Amygdala (tissue), 56 donors: ENCODE results near the gene TMEM53.
A peak's percentile ranks its signal among the peaks of the same experiment; 100 is the strongest.

ENCODE experiments used
- DNase-seq, 56 donors: peaks; one replicate each; lab custom pipeline; 2025; lab: John Stamatoyannopoulos, UW

Gene TMEM53

DNA sequence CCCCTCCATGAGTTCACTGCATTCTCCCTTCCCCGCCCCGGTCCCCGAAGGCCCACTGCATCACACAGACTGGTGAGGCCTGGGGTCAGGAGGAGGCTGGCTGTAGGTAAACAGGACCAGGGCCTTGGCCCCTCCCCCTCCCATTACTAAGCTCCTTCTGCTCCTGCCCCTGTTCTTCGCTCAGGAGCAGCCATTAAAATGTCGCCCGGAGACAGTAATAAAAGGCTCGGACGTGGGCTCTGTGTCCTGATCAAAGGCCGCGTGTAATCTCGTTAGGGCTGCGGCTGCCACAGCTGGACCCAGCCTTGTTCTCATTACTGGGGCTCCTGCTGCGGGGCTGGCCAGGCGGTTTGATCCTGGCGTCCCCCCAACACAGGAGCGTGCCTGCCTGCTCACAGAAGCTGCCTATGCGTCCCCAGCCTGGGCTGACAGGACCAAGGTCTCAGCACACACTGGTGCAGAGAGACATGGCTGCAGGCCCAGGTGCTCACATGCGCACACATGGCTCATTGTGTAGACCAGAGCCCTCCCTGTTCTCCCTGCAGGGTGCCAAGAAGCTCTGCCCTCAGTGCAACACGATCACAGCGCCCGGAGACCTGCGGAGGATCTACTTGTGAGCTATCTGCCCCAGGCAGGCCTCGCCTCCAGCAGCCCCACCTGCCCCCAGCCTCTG is 24.0 kb downstream of the TMEM53 start:
- peak in 20 of 56 donors; percentile 20 to 65 (median 34) for DNase-seq

DNA sequence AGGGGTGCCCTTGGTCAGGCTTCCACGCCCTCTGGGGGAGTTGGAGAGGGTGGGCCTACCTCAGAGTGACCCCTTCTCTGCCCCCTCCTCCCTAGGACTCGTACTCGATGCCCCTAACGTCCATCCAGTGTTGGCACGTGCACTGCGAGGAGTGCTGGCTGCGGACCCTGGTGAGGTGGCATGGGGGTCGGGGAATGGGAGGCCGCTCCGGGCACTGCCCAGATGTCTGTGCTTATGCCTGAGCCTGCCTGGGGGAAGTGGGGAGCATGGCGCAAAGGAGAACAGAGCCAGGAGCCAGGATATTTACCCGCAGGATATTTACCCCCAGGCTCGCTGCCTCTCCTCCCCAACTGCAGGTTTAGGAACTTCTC is 24.5 kb downstream of the TMEM53 start:
- DNase-seq, result no peak

DNA sequence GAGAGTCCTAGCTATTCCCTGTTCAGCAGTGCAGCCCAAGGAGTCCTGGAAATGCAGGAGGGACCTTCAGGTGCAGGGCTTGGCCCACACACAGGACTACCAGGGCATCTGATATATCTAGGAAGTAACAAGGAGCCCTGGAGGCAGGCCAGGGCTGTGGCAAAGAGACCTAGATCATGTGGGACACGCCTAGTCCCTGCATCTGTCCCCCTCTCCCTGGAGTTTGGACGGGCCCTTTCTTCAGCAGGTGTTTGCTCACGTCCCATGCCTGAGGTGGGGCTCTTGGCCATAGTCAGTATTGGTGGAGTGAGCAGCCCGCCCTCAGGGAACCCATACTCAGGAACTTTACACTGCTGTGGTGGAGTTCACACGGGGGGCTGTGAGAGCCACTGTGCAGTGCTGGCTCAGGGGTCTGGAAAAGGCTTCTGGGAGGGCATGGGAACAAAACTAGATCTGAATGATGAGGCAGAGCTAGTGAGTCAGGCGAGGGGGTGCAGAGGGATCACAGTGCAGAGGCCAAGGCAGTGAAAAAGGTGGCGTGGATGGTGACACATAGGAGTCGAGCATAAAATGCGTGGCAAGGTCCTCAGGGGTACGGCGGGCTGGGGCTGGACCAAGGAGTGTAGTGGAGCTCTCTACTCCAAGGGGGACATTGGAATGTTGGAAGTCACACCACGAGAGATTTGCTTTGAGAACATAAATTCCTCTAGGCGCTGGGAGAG is 25.6 kb downstream of the TMEM53 start:
- DNase-seq, result no peak

DNA sequence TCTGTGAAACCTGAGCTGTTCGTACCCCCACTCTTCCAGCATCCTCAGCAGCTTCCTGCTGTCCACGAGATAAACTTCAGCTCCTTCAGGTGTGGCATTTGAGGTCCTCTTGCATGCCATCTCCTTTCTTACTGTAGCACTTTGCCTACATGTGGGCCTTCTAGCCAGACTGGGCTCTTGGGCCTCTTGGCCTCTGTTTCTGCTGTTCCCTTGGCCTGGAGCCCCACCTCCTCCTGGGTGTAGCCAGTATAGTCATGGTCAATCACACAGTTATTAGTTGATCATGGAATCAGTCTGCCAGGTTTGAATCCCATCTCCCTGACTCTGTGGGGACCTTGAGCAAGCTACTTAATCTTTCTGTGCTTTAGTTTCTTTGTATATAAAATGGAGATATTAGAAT is 26.4 kb downstream of the TMEM53 start:
- DNase-seq, result no peak

DNA sequence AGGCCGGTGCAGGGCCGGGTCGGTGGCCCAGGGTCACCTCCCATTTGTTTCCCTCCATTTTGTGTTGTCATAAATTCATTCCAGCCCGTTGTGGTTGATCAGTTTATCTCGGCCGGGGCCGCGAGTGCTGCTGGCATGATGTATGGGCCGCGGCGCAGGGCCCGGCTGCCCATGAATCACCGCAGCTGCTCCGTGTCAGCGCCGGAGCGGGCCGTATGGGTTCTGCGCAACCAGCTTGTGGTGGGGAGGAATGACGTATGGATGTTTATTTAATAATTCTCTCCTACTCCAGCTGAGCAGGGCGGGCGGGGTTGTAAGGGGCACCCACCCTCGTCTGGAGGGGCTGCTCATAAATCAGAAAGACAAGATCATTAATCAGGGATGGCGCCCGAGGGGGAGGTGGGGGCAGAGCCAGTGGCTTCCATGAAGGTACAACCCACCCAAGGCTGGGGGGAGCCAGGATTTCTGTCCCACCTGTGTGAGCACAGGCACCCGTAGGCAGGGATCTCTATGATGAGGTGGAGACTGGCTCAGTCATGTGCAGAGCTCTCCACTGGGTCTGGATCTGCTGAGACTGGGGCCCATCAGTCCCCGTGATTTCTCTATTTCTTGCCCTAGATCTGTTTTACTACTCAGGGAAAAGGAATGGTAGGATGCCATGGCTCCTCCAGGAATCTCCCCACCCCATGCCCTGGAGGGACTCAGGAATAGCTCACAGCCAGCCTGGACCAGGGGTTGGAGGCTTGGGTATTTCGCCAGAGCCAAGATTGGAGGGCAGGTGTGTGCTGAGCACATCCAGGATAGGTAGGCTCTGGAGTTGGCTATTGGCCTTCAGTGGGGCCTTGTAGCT is 27.8 kb downstream of the TMEM53 start:
- no peak for DNase-seq

DNA sequence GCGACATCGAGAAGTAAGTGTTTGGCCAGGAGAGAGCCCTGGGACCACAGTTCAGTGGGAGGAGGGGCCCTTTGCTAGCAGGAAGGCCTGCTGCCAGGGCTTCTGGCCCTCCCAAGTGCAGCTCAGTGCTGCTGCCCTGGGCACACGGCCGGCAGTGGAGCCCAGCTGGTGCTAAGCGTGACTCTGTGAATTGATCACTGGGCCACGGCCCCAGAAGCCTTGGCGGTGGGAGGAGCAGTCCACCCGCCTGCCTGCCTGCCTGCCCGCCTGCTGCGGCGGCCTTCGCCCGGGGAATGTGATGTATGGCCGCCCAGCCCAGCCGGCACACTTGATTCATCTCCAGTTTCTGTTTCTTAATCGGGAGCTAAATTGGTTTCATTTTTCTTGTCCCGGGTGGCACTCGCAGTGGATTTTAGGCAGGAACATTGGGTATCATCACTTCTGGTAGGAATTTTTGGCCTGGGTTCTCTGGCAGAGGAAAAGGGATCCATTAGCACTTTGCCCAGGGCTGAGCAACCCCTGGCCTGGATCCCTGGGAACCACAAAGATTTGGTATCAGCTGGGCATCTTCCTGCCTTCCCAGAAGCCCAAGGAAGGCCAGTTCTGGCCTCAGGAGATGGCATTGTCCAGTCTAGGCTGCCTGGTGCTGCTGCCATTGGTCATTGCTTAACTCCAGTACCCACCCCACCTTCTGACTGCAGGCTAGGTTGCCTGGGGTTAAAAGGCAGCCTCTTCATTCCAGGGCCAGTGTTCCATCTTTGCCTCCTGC is 28.6 kb downstream of the TMEM53 start:
- peak in 54 of 56 donors; percentile 44 to 97 (median 85) for DNase-seq

DNA sequence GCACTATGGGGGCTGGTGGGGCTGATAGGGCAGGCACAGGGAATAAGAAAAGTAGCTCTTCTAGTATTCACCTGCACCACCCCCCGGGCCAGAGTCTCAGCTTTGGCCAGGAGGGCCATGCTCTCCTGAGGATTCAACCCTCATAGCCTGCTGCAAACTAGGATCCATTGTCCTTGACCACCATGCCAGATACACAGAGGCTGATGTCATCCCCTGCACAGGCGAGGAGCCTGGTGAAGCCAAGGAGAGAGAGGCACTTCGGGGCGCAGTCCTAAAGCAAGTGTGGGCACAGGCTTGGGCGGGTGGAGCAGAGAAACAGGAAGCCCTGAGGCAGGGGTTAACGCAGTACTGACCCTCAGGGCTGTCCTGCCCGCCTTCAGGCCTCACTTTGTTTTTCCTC is 29.5 kb downstream of the TMEM53 start:
- peak in 6 of 56 donors; percentile 13 to 40 (median 30) for DNase-seq

DNA sequence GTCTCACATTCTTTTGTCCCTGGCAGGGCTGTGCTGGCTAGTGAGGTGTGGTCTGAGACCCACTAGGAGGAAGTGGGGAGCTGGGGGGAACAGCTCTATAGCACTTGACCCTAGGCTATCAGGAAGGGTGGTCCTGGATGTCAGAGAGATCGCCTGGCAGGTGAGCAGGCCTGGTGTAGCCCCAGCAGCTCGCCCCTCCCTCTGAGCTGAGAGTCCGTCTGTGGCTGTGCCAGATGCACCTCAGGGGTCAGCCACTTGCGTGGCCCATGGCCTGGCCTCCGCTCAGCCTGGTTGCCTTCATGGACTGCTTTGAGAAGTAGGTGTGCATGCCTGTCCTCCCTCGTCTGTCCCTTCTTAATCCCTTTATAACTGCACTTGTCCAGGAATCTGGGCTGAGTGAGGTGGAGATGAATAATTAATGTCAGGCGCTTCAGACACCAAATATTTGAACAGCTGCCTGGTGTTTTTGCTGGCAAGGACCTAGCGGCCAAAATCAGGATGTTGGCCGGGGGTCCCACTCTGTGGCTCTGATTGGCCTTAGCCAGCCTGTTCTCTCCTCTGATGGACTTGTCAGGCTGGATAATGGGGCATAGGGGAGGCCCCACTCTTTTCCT is 30.5 kb downstream of the TMEM53 start:
- peak in 1 of 56 donors; percentile 40 for DNase-seq

DNA sequence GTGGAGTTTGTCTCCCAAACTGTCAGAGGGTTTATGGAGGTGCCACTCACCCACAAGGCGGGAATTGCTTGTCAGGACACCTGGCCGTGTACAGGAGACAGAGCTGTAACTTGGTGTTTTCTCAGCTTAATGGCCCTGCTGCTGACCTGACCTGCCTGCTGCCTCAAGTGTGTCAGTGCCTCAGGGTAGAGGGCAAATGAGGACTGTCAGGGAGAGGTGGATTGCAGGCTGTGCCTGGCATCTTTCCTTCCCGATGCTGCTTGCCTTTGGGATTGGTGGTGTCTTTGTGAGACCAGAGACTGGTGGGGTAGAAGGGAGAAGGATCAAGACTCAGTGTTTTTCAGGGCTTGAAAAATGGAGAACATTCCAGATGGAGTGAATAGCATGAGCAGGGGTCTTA is 31.4 kb downstream of the TMEM53 start:
- DNase-seq, result no peak

DNA sequence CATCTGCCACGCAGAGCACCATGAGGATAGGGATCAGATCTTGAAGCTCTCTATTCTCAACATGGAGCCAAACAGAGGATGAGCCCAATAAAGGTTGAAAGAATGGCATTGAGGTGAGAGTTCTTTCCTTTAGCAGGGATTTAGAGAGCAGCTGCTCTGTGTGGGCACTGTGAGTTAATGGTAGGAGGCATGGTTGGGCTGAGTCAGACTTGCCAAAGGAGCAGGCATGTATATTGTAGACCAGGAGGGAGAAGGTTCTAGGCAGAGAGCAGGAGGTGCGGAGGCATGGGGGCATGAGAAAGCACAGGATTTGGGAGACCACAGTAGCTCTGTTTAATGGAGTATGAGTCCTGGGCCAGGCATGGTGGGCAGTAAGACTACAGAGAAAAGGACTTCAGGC is 32.0 kb downstream of the TMEM53 start:
- DNase-seq, result peak in 2 of 56 donors; percentile 8 to 10

DNA sequence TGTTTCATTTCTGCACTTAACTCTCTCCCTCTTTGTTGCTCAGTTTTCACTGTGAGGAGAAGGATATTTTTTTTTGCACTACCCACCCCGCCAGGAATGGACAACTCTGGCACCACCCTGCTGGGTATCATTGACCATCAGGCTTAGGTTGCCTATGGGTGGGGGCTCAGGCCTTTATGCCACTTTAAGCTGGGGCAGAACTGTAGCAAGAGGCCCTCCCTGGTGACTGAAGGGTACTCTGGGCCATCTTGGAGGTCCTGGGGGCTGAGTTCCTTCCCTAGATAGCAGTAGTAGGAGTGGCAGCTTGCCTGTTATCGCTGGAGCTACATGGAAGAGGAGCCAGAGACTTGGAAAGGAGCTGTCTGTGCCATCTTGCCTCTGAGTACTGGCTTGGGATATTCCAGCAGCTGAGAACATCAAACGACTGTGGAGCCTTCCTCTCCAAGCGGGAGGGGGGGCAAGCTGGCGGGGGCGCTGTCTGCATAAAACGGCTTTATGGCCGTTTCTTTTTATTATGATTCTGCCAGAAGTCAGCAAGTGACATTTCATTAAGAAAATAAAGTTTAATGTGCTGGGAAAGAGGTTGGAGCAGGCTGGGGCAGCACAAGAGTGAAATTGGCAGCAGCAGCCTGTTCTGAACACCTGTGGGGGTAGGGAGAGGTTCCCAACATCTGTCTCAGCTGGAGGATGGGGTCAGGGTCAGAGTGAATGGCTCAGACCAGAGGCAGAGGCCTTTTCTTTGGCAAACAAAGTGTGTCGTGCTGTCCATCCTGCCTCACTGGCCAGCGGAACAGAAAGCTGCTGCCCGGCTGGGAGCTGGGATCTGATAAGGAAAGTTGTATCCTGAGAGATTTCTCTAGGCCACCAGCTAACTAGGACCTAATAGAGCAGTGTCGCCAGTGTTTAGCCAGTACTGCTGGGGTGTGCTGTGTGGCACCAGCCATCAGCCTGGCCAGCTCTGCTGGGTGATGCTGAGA is 32.9 kb downstream of the TMEM53 start:
- DNase-seq, result peak in 1 of 56 donors; percentile 9

DNA sequence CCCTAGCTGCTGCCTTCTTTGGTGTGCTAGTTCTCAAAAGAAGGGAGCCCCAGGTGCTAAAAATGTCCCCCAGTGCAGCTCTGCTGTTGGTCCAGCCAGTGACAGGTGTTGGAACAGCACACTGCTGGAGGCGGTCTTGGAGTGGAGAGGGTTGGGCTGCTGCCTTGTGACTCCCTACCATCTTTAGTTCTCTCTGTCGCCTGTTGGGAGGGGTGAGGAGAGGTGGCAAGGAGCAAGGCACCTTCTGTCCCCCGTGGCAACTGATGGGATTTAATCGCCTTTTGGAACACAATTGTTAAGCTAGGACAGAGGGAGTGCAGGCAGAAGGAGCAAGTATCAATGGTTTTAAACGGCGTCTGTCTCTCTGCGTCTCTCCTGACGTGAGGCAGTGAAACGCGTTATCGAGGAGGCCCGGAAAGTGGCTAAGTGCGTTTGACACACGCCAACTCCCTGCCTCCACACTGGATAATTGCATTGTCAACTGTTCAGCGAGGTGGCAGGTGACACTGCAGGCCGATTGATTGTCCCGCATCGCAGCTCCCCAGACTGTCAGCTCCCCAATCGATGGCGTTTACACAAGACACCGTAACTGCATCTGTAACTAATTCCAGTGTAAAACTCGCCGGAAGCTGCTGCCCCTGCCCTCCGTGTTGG is 34.0 kb downstream of the TMEM53 start:
- DNase-seq, result no peak

DNA sequence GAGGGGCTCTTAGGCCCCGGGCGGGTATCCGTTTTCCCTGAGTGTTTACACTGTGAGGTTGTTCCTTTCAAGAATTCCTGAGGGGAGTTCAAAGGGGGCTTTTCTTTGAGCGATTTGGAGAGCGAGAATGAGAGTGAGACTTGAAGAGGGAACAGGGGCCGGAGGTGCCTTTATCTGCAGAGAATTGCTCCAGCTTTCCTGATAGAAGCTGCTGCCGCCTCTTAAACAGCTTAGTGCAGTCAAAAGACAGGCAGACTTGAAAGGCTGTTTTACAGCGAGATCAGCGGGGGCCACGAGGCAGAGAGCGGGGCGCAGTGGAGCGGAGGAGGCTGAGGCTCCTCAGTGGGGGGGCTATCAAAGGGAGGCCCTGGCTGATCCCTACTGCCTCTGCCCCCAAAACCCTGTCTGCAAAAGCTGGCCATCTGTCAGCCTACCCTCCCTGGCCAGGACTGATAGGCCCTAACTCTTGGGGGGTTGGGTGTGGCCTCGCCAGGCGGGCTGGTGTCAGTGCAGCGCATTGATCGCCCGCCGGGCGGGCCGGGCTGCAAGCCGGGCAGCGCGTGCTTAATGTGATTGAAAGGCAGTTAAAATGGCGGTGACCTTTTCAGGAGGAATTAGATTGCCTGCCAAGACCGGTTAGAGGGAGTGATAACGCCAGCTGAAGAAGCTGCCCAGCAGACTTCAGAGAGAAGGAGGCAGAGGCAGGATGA is 36.4 kb downstream of the TMEM53 start:
- DNase-seq, result no peak

DNA sequence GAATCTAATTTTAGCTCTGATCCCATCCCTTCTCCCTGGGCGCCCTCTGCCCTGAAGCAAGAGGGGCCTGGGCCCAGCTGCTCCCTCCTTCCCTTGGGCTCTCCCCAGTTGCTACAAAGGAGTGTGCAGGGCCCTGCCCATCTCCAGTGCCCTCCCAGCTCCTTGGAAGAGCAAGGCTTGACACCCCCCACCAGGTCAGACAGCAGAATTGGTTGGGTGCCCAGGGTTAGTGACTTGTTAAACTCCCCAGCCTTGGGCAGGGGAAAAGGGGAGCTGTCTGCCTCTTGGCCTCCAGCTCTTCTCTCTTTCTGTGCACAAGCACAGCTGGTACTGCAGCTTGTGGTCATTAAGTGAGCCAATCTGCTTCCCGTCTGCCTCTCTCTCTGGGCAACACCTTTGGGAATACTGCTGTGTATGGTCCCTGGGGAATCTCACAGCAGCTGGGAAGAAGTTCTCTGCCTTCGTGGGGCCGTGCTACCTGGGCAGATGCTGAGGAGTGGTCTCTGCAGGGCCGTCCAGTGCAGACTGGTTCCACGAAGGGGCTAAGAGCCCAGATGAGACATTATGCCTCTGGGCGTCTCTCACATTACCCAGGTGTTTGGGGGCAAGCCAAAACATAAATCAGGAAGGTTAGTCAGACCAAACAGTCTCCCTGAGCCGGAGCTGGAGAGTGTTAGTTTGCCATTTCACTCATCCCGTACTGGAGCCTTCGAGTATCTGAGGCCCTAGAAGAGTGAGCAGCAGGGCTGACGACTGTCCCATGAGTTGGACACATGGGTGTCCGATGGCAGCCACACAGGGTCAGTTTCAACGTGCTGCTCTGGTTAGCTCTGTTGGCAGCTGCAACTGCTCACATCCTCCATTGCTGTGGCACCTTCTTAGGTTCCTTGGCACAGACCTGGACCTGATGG is 37.3 kb downstream of the TMEM53 start:
- DNase-seq, result no peak

DNA sequence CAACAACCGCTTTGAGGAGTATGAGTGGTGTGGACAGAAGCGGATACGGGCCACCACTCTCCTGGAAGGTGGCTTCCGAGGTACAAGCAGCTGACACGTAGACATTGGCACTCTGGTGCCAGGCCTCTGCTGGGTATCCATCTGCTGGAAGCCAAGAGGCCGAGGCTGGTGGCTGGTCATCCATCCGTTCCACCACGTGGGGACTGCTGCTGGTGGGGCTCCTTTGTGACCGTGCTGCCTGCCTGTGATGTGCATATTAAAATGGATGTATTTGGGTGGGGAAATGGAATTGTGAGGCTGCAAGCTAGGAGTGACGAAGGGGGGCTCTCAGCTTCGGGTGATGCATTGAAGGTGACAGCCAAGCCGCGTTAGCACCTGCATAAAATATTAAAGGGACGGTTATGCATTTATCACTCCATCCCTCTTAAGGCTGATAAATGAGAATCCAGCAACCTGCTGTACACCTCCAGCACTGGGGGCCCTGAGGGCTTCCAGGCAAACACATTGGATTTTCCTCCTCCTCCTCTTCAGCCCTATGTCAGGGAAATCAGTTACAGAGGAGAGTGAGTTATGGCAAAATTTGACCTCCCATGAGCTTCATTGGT is 38.1 kb downstream of the TMEM53 start:
- DNase-seq, result no peak

DNA sequence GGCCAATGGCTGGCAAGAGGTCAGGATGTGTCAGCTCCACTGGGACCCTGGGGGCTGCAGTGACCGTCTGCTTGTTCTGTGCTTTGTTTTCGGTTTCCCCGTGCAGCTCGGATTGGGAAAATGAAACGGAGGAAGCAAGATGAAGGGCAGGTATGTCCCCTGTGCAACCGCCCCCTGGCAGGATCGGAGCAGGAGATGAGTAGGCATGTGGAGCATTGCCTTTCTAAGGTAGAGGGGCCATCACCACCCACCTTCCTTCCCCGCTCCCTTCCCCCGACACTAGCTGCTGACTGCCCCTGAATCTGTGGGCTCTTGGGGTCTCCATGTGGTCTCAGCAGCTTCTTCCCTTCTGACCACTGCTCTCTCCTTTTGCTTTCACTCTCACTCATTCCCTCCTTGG is 38.8 kb downstream of the TMEM53 start:
- DNase-seq, result no peak
